ENCODE data around the gene MGRN1.
"Not testable (repeated sequence)": the region's sequence is repeated elsewhere in the genome, so short reads cannot be mapped to it uniquely, and the experiment has no call there.

MGRN1 gene

DNA sequence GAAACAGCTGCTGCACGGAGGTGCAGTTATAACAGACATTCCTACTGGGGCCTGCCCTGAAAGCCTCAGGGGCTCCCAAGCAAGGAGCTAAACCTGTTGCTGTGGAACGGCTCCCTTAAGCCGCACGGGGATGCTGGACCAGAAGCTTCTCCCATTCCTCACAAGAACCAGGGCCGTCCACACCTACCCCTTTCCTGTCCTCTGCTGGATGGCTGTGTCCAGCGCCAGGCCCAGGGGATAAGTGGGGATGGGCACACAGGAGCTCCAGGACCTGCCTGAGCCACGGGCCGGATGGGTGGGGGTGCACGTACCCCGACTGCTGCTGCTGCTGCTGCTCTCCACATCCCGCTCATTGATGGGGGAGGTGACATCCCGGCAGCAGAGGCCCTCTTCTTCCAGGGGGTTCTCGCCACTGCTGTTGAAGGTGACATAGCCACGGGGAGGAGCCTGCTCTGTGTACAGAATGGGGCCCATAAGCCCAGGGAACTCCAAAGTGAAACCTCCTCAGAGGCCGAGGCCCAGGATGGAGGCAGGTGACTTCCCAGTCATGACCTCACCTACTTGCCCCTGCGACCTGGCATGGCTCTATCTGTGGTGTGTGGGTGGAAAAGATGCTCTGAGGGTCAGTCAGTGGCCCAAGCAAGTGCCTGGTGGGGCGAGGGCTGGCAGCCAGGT is 77.3 kb downstream of the MGRN1 start:
- no peak for DNase-seq

DNA sequence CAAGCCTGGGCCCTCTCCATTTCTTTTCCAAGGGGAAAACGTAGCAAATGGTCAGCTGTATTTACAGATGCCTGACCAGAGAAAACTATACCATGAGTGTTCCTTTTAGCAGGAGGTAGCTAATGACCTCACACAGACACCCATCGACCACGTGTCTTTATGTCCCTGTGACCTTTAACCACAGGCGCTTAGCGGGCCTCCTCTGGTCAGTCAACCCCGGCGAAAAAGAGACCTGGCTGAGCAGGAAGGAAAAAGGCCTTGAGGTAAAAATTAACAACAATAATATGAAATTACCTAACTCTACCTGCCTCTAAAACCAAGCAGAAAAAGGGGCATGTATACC is 77.8 kb downstream of the MGRN1 start:
- DNase-seq: no peak

DNA sequence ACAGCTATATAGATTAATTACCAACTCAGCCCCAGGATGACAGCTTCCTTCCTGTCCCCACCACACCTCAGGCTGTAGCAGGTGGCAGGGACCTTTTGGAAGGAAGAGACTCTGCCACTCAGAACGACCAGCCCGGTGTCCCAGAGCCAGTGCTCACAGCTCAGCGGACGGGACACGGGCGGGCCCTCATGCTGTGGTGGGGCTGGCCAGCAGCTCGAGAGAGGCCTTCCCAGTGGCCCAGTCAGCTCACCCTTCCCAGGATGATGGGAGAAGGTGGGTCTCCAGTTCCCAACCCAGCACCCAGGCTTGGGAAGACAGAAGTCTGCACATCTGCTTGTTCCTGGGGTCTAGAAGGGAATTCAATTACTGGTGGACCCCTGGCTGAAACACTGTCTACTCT is 79.3 kb downstream of the MGRN1 start:
- no peak for DNase-seq

DNA sequence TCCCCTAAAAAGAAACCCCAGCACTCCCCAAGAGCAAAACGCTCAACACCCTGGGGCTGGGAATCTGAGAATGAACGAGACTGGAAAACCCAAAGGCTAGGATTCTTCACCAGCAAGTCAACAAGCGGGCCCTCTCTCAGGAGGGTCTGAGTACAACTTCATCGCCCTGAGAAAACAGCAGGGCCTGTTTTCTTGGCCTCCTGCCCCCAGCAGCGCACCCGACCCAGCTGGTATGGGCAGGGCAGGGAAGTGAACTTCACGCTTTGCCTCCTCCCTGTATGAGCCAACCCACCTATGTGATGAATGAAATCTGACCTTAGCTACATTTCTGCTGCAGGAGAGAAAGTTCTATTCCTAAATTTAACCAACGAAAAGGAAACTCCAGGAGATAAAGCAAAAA is 79.9 kb downstream of the MGRN1 start:
- DNase-seq: no peak

DNA sequence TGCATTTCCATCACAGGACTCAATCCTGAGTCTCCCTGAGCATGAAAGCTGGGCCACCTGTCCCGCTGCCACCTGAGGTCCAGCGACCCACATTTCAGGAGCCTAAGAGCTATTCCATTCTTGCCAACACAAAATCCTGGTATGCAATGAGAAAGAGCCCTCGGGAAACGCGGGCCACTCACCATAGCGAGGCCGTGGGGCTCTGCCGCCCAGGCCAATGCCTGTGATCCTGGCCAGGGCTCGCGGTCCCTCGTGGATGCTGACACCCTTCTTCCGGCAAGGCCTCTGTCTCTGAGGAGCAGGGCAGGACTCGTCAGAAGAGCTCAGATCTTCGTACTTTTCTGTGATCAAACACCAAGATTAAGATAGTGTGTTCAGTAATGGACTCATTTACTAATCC is 80.3 kb downstream of the MGRN1 start:
- DNase-seq: no peak

DNA sequence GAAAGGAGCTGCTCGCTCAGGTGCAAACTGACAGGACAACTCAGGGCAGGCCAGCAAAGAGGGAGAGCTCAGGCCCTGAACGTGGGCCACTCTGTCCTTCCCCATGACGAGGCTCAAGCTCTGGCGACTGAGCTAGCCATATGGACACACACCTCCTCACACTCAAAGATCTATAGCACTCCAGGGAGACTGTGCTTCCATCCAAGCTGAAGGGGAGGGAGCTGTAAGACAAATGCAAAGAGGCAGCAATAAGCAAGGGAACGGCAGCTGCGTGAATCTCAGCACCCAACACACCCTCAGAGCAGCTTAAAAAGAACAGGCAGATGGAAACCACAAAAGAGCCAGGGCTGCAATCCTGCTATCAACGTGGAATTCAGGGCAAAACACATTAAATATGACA is 82.2 kb downstream of the MGRN1 start:
- no peak for DNase-seq

DNA sequence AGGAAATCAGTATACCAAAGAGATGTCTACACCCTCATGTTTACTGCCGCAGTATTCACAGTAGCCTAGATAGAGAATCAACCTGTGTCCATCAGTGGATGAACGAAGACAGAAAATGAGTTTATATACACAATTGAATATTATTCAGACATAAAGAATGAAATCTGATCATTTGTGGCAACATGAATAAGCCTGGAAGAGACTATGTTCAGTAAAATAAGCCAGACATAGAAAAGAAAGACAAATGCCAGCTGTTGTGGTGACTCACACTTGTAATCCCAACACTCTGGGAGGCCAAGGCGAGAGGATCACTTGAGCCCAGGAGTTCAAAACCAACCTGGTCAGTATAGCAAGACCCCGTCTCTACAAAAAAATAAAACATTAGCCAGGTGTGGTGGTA is 84.9 kb downstream of the MGRN1 start:
- DNase-seq: no peak

DNA sequence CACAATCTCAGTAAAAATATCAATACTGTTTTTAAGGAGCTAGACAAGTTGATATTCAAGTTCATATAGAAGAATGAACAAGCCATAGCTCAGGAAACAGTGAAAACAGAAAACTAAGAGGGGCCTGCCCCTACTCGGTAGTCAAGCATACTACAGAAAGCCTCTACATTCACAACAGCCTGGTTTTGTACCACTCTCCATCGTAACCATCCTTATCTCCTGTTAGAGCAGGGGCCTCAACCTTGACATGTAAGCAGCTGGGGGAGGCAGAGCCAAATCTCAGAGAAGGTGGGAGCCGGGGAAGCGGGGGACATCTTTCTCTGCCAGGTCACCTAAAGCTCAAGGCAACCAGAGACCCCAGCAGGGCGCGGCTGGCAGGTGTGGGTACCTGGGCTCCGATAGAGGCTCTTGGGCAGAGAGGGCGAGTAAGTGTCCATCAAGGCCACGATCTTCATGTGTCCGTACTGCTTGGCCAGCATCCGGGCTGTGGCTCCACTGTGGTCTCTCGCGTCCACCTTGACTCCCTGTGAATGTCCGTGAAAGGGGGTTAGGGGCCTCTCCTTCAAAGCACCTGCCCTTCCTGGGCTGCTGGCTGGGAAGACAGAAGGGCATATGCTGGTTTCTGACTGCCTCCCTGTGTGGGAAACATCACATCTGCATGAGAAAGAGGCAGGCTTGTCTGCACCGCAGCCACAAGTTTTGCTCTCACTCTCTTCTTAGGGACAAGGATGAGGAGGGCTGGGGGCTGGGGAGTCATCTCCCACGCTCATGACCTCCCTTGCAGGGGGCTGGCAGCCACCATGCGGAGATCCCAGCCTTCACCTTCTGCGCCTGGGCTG is 89.3 kb downstream of the MGRN1 start:
- DNase-seq: no peak

DNA sequence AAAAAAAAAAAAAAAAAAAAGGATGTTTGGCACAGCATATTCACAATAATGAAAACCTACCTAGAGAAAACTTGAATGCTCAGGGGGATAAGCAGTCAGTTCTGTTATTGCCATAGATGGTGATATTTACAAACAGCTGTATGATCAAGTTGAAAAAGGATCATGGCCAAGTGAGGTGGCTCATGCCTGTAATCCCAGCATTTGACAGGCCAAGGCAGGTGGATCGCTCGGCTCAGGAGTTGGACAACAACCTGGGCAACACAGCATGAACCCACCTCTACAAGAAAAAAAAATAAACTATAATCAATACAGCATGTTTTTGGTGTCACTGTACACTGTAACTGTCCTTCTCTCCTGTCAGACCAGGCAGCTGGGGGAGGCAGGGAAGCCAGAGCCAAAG is 90.4 kb downstream of the MGRN1 start:
- DNase-seq: no peak

DNA sequence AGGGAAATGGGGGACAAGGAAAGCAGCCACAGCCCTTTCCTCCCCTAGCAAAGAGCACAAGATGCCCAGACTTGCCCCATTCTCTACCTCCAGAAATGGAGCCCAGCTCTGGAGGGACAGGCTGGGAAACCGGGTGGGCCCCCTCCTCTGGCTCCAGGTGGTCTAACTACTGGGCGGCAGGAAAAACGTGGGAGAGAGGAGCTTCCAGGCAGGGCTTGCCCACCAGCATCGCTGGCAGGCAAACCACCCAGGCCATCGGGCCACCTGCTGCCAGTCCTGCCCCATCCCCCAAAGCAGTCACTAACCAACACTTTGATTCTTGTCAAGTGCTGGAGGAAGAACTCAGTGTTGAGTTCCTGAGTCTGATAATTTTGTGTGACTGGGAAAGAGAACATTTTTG is 93.8 kb downstream of the MGRN1 start:
- no peak for DNase-seq

DNA sequence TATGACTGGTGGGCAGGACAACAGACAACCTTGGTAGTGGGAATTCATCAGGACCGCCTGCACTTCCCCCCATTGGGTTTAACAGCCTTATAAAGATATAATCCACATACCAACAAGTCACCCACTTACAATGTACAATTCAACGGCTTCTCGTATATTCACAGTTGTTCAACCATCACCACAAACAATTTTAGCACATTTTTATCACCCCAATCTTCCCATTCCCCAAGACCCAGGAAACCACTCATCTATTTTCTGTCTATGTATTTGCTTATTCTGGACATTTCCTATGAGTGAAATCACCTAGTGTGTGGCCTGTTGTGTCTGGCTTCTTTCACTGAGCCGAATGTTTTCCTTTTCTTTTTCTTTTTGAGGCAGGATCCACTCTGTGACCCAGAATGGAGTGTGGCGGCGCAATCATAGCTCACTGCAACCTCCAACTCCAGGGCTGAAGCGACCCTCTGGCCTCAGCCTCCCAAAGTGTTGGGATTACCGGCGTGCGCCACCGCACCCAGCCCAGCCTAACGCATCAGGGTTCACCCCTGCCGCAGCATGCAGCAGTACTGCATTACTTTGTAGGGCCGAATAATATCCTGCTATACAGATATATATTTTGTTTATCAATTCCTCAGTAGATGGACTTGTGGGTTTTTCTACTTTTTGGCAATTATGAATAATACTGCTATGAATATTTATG is 98.6 kb downstream of the MGRN1 start:
- no peak for DNase-seq

DNA sequence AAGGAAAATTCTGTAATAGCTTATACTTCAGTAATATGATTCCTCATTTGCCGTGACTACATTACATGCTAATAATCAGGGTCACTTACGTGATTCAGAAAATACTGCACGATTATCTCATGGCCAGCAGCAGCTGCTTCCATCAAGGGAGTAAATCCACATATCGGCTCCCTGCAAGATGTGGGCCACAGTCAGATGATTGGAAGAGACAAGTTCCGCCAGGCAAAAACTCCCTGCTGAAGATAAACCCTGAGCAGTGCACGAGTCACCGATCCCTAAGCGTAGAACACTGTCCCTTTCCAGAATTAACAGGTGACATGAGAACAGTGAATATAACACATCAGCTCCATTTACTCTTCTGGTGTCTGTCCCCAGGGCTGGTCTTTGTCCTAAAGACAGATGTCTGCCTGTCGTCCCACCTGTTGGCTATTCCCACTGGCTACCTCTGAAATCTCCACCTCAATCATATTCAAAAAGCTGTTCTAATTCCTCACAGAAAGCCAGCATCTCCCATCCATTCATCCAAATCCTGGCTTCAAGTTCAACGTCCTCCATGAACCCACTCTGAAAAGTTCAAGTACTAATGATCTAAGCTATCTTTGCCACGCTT is 100.1 kb downstream of the MGRN1 start:
- no peak for DNase-seq

DNA sequence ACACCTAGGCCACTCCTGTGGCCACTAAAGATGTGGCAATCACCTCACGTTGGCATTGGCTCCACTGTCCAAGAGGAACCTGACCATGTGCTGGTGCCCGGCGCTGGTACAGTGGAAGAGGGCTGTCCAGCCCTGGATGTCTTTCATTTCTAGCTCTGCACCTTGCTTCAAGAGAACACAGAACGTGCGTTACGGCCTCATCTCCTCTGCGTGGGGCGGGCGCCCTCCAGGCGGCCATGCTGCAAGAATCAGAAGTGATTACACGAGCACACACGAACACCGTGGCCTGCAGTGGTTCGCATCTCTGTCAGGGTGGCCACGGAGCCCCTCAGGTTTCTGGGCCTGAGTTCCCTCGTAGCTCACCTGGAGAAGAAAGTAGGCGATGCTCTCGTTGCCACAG is 102.0 kb downstream of the MGRN1 start:
- DNase-seq: no peak

DNA sequence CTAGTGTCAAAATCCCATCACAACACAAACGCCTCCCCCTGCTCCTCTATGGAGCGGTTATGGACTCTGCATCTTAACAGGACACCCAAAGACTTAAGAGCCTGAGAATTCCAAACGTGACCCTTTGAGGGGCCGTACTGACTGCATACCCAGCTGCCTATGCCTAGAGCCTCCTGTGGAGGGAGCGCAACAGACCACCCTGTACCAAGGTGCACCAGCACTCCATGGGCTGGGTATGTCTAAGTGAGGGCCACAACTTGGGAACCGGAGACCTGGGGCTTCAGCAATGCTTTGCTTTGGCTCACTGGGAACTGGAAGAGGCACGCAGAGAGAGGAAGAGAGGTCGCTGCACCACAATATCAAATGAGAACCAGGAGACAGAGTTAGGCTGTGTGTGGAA is 104.0 kb downstream of the MGRN1 start:
- DNase-seq: no peak

DNA sequence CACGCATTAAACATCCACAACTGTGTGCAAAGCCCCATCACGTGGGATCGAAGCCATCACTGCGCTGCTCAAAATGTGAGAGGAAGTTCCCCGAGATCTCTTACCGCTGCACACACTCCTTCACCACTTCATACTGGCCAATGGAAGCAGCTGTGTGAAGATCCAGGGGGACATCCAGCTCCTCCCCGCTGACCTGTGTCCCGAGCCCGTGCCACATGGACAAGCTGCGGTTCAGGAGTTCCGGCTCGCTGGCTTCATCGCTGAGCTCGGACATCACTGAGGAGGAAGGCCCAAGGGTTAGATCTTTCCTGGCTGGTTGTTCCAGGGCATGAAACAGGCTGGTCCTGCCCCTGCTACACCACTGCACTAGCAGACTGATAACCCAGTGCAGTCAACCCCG is 105.2 kb downstream of the MGRN1 start:
- no peak for DNase-seq

DNA sequence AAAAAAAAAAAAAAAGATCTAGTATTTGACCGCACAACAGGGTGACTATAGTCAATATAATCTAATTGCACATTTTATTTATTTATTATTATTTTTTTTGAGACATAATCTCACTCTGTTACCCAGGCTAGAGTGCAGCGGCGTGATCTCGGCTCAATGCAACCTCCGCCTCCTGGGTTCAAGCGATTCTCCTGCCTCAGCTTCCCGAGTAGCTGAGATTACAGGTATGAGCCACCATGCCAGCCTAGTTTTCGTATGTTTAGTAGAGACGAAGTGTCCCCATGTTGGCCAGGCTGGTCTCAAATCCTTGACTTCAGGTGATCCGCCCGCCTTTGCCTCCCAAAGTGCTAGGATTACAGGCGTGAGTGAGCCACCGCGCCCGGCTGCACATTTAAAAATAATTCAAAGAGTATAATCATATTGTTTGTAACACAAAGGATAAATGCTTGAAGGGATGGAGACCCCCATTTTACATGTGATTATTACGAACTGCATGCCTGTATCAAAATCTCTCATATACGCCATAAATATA is 108.7 kb downstream of the MGRN1 start:
- no peak for DNase-seq

DNA sequence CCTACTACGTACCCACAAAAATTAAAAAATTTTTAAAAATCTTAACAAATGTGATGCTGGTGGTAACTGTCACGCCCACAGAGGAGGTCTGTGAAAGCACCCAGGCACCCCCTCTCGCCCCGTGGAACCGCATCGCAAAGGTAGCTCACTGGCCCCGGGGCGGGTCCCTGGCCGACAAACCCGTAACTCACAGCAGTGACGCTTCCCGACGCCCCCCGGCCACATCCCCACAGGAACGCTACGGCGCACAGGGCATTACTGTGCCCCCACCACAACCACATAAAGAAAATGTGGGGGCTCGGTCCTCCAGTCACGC is 109.1 kb downstream of the MGRN1 start:
- DNase-seq: no peak

DNA sequence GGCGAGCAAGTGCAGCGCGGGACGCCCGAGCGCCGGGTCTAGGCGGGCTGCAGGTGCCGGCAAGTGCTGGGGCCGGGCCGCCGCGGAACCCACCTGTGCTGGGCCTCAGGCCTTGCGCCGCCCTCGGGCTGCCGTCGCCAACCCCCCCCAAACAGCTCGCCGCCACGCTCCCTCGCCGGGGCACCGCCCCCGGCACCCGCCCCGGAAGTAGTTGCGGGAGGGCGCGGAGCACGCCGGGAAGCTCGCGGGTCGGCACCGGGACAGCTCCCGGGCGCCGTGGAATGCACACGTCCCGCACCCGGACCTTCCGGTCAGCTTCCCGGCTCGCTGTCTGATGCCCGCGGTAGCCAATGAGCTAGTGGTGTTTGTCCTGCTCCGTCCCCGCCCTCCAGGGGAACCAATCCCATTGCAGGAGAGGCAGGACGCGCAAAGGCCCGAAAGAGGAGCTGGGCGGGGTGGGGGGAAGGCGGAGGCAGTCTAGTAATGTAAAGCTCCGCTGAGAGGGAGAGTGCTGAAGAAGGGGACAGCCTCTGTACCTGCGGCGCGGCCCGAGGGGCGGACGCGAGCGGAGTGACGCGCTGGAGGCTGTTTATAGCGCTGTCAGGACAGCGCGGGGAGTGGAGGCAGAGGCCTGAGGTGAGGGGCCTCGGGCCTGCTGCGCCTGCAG is 109.6 kb downstream of the MGRN1 start, which contains the start of the genes ANKS3 and DNAAF8:
TSS of gene ANKS3 (minus strand) at position 209 of the 667 bp plus-strand sequence. CDS start 4,122 bp downstream, outside the sequence.
TSS of gene DNAAF8 (plus strand) at position 475 of the 667 bp plus-strand sequence. CDS start 1,978 bp downstream, outside the sequence.
- peak; percentile 83 for DNase-seq

DNA sequence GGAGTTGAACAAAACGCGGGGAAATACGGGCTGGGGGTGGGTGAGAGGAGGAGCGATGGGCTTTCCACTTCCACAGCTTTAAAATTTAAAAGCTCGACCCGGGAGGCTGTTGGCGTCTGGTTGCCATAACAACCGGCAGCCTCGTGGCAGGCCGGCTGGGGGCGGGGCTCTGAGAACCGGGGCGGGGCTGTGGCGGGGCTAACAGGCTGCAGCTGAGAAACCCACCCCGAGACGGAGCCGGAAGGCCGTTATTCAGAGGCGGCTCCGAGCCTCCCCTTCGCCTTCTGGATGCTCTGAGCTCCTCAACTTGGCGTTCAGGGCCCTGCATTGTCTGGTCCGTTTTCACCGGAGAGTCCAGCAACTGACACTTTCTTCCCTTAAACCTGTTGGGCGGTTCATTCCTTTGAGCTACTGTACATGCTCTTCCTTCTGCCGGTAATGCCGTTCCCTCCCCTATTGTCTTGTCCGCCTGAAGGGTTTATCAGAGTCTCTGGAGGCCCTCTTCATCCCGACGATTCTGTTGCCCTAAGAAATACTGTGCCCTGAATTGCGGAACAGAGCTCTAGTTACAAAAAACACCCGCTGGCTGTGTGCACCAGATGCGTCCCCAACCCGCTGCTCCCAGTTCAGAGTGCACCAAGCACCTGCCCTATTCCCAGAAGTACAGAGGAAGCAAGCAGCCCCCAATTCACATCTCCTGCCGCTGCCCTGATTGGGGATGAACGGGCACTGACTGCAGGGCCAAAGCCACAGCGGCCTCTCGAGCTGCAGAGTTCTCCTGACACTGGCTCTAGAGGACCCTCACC is 110.3 kb downstream of the MGRN1 start:
- DNase-seq: peak; percentile 16

DNA sequence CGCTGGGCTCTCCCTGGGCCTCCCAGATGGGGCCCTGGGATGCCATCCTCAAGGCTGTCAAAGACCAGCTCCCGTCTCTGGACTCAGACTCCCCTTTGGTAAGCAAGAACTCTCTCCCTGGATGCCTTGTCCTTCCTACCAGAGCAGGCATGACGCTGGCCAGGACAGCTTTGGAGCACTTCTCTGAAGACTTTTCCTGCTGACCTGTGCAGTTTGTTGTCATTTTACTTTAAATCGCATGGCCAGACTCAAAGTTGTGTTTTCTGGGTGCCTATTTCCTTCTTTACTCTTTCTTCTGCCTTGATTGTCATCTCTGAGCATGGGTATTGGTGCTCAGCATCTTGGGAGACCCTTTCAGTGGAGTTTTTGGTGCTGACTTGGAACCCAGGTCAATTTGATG is 111.9 kb downstream of the MGRN1 start:
- DNase-seq: no peak

DNA sequence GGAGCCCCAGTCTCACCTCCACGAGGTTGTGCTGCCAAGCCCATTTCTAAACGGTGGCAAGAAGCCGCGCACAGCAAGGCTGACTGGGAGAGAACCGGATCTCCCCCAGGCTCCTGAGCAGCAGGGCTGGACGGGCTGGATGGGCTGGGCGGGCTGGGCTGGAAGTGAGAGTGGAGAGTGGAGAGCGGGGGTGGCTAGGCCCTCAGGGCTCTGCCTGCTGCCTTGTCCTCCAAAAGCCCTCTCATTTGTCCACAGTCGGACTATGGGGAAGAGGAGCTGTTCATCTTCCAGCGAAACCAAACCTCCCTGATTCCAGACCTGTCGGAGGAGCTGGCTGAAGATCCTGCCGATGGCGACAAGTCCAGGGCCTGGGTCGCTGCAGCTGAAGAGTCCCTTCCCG is 112.9 kb downstream of the MGRN1 start:
- no peak for DNase-seq

DNA sequence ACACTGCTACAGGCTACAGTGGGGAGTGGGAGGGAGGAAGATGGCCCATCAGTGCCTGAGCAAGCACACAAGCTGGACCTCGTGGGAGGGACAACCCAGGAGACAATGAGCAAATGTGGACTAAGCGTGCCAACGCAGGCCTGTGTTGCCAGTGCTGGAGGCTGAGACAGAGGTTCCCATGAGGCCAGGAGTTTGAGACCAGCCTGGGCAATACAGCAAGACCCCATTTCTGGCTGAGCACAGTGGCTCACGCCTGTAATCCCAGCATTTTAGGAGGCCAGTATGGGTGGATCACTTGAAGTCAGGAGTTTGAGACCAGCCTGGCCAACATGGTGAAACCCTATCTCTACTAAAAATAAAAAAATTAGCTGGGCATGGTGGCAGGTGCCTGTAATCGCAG is 113.7 kb downstream of the MGRN1 start:
- DNase-seq: not testable (repeated sequence)

Measured in NCI-H510A treated with DMSO at 0.1 percent for 48 hours (cell line).